Activated T-helper 9 cell treated with anti-CD3 and anti-CD28 coated beads, Interleukin-2, amount 50 U/mL, for 16 hours (primary cell): ENCODE results near the gene HRK.

ENCODE experiments used
- DNase-seq: peaks from one replicate; pipeline ENCODE4 v3.0.0-alpha.2; 2020; ENCODE audit warnings: low read depth

HRK gene

GRCh38 chr12:116881325-116881876 is at the start of gene HRK:
TSS of gene HRK (minus strand) at chr12:116881441. CDS start at chr12:116881307, 134 bp downstream.
- no peak for DNase-seq

GRCh38 chr12:116929885-116930284 is 48.6 kb upstream of the HRK start:
- DNase-seq: no peak

GRCh38 chr12:116928504-116928903 is 47.3 kb upstream of the HRK start:
- no peak for DNase-seq

GRCh38 chr12:116927244-116927940 is 46.2 kb upstream of the HRK start:
- DNase-seq: no peak

GRCh38 chr12:116926283-116927243 is 45.3 kb upstream of the HRK start:
- DNase-seq: no peak

- peak; percentile 16 for DNase-seq
These were observed 43.6 kb upstream of the HRK start for GRCh38 chr12:116924558-116925453.

- DNase-seq: no peak
These were observed 41.1 kb upstream of the HRK start for GRCh38 chr12:116922194-116922897.

- DNase-seq: no peak
These were observed 39.7 kb upstream of the HRK start for GRCh38 chr12:116920939-116921338.

GRCh38 chr12:116919706-116920485 is 38.7 kb upstream of the HRK start:
- no peak for DNase-seq

- no peak for DNase-seq
These were observed 38.0 kb upstream of the HRK start for GRCh38 chr12:116919247-116919661.

- no peak for DNase-seq
These were observed 37.2 kb upstream of the HRK start for GRCh38 chr12:116918464-116918863.

GRCh38 chr12:116916714-116917114 is 35.5 kb upstream of the HRK start:
- peak; percentile 26 for DNase-seq

- DNase-seq: no peak
These were observed 34.9 kb upstream of the HRK start for GRCh38 chr12:116916122-116916521.

- no peak for DNase-seq
These were observed 34.1 kb upstream of the HRK start for GRCh38 chr12:116915326-116915725.

GRCh38 chr12:116910645-116911451 is 29.6 kb upstream of the HRK start, which contains the start of gene FBXW8:
TSS of gene FBXW8 (plus strand) at chr12:116910950. CDS start at chr12:116911038, 88 bp downstream.
- peak; percentile 46 for DNase-seq

GRCh38 chr12:116910280-116910644 is 29.0 kb upstream of the HRK start:
- no peak for DNase-seq

- no peak for DNase-seq
These were observed 25.0 kb upstream of the HRK start for GRCh38 chr12:116906285-116906684.

- no peak for DNase-seq
These were observed 22.6 kb upstream of the HRK start for GRCh38 chr12:116903818-116904217.

GRCh38 chr12:116901612-116902011 is 20.4 kb upstream of the HRK start:
- no peak for DNase-seq
